Activated CD8-positive, alpha-beta memory T cell treated with anti-CD3 and anti-CD28 coated beads, Interleukin-2, amount 50 U/mL, for 4 hours (primary cell): ENCODE results near the gene CCNO.

Source experiments
- DNase-seq: peaks from one replicate; pipeline ENCODE4 v3.0.0-alpha.2; 2020

Gene CCNO, protein sequence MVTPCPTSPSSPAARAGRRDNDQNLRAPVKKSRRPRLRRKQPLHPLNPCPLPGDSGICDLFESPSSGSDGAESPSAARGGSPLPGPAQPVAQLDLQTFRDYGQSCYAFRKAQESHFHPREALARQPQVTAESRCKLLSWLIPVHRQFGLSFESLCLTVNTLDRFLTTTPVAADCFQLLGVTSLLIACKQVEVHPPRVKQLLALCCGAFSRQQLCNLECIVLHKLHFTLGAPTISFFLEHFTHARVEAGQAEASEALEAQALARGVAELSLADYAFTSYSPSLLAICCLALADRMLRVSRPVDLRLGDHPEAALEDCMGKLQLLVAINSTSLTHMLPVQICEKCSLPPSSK

GRCh38 chr5:55232985-55233928 lies at the start of gene CCNO:
Gene CCNO, minus strand, starts transcription at chr5:55233608. Its CDS starts 85 bp downstream, at chr5:55233523.
- peak; percentile 53 for DNase-seq

DNA sequence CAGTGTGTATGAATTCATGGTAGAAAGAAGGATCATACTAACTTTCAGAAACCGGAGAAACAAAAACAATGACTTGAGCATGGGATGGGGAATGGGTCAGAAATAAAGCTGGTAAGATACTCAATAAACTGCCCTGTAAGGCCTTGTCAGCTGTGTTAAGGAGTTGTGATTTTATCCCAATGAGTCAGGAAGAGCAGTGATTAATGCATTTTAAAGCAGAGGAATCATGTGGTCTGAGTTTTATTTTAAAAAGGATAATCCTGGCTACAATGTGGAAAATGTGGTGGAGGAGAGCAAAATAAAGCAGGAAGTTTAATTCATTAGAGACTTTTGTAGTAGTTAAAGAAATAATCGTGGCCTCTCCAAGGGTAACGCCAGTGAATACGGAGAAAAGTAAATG lies 45.4 kb upstream of the CCNO start:
- DNase-seq, result no peak

- DNase-seq, result no peak
Measured at GRCh38 chr5:55276771-55277170, 43.4 kb upstream of the CCNO start.

- no peak for DNase-seq
Measured at GRCh38 chr5:55258339-55258738, 24.9 kb upstream of the CCNO start.

GRCh38 chr5:55254802-55255201 lies 21.4 kb upstream of the CCNO start:
- DNase-seq, result no peak

GRCh38 chr5:55250064-55250463 lies 16.7 kb upstream of the CCNO start:
- DNase-seq, result no peak

DNA sequence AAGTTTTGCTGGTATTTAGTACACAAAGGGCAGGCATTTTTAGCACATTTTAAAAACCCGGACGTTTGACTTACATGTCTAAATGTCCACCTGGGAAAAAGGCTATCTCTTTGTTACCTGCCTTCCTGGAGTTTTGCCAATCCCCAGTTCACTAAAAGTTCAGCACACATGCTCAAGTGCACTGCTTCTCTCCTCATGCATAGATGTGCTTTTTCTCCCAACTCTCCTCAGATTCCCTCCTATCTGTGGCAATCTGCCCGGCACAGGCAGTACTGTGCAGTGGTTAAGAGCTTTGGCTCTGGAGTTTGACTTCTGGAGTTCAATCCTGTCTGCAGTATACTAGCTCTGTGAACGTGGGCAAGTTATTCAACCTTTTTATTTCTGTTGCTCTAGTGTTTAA lies 8.3 kb upstream of the CCNO start:
- DNase-seq, result no peak

- no peak for DNase-seq
Measured at GRCh38 chr5:55236800-55237199, 3.4 kb upstream of the CCNO start.

- no peak for DNase-seq
Measured at GRCh38 chr5:55234121-55234700, 803 bp upstream of the CCNO start.

- no peak for DNase-seq
Measured at GRCh38 chr5:55232271-55232984, 980 bp downstream of the CCNO start.

DNA sequence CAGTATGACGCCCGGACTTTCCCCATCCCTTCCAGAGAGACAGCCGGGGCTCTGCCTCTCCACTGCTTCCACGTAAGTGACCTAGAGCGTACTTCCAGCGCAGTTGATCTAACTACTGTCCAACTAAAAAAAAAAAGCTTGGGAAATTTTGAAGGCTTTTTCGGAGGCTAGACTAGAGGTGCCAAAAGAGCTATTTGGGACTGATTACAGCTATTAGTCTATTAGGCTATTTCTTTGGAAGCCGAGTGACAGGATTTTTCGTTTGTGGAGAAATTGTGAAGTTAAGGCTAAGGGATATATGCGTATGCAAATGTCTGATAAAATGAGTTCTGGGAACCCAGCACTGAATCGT lies 1.5 kb downstream of the CCNO start:
- DNase-seq, result no peak

GRCh38 chr5:55231029-55231918 lies 2.1 kb downstream of the CCNO start:
- DNase-seq, result no peak

DNA sequence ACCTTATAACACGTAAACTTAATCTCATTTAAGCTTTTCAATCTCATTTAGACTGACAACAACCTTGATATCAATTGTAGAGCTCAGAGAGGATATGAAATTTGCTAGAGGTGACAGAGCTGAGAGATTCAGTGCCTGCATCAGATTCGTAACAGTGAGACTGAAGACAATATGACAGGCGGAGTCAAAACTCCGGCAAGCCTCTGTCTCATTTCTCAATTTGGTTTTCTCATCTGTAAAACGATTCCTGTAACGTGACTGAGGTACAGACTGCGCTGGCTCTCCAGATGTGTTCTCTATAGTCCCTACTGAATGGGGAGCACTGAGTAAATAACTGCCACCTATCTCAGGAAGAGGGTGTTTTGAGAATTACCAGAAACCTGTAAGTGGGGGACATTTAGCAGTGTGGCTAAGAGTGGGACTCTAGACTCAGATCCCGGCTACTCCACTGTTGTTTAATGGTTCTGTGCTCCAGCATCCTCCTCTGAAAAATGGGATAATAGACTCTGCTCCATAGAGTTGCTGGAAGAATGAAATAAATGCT lies 3.2 kb downstream of the CCNO start:
- DNase-seq, result no peak

DNA sequence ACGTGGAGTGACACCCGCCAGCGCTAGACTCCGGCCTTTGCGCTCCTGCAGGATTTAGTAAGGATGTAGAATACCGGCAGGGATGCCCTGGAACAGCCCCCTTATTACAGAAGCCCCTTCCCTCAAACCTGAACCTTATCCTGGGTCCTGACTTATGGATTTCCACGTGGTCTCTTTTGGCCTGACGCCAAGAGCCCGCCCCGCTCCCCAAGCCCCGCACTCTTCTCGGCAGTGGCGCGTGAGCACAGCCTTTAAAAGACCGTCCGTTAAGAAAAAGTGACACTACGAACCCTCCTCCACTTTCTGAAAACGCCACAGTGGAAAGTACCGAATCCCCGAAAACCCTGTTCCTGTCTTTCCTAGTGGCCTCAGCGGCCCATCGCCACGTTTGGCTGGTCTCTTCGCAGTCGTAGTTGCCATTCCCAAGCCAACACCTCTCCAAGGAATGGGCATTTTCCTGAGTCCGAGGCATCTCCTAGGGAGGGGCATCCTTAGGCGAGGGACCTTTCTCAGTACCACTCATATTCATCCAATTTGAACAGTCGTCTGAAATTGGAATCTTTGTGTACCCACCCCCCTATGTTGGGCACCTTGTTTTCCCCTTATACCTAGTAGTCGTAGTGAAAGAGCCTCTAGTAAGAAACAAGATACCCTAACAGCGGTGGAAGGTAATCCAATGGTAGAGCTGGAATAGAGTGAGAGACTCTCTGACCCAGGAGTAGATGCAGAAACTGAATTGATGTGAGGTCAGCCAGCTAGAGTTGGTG lies 5.6 kb downstream of the CCNO start:
- no peak for DNase-seq

GRCh38 chr5:55226934-55227663 lies 6.3 kb downstream of the CCNO start, which contains the start of gene MCIDAS:
Gene MCIDAS, minus strand, starts transcription at chr5:55227315. Its CDS starts 177 bp downstream, at chr5:55227138.
- DNase-seq, result peak; percentile 60

DNA sequence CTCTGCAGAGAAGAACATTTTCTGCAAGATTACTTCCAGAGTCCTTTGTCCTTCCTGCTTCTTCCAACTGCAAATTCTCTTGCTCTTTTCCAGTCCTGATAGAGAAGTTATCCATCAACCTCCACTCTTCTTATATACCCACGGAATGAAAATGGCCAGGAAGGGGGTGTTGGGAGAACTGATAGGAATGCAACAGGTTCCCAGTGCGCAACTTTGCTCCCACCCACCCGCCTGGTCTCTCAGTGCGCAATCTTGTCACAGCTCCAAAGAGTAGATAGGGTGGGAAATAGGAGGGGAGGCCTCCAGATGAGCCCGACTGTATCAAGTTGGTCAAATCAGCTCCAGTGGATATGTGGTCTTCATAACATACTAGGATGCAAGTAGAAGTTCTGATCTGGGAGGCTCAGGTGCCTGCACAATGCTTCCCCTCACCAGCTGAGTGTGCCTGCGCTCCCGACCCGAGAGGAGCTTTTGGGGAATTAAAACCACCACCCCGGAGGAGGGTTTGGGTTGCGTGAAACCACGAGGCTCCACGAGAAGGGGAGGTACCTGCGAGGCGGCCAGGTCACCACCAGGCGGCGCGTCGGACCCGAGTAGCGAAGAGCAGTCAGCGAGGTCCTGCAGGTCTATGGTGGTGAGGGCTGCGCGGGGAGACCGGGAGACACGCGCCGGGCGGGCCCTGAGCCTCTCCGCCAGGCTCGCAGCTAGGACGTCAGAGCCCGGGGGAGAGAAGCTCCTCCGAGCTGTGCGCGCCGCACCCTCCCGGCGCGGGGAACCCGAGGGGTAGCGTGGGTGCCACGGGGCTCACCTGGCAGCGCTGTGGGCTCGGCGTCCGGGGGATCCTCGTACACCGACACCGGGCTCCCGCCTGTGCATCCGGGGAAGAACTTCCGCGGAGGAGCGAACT lies 7.1 kb downstream of the CCNO start:
- peak; percentile 54 for DNase-seq

- no peak for DNase-seq
Measured at GRCh38 chr5:55225346-55225745, 8.1 kb downstream of the CCNO start.

DNA sequence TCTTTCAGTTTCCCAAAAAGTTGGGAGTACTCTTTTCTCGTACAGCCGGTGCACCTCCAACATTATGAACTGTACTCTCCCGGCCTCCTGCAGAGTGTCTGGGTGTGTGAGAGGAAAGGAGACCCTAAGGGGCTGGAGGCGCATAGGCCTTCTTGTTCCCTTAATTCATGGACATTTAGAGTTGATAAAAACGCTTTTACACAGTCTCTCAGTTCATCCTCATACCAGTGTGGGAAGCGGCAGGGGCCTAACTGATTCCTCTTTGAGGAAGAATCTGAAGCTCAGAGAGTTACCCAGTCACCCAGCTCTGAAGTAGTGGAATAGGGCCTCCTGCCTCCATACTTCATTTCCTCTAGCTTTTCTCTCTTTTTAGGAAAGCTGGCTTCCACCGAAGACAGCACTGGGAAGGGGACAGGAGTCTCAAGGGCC lies 9.6 kb downstream of the CCNO start:
- DNase-seq, result no peak
